GM19455 (cell line): ENCODE measurements around the gene DUS2.
"Not testable (repeated sequence)": the region's sequence is repeated elsewhere in the genome, so short reads cannot be mapped to it uniquely, and the experiment has no call there.

Experiments used
- ATAC-seq: cut with Tn5 transposase; IDR thresholded peaks from one replicate; pipeline ENCODE4 v1.9.1; 2021; ENCODE audit not compliant: unreplicated experiment

DUS2 gene

GRCh38 chr16:68089067-68089466 lies 66.0 kb downstream of the DUS2 start:
- ATAC-seq = no peak

GRCh38 chr16:68090130-68090529 lies 67.0 kb downstream of the DUS2 start:
- no peak for ATAC-seq

GRCh38 chr16:68090533-68090932 lies 67.4 kb downstream of the DUS2 start:
- ATAC-seq = no peak

- ATAC-seq = no peak
Measured at GRCh38 chr16:68091380-68092261, 68.5 kb downstream of the DUS2 start.

- ATAC-seq = not testable (repeated sequence)
Measured at GRCh38 chr16:68092275-68092674, 69.2 kb downstream of the DUS2 start.

- no peak for ATAC-seq
Measured at GRCh38 chr16:68093816-68094613, 70.9 kb downstream of the DUS2 start.

GRCh38 chr16:68094614-68094934 lies 71.5 kb downstream of the DUS2 start:
- no peak for ATAC-seq

- ATAC-seq = no peak
Measured at GRCh38 chr16:68096491-68096890, 73.4 kb downstream of the DUS2 start.

GRCh38 chr16:68097088-68097487 lies 74.0 kb downstream of the DUS2 start:
- ATAC-seq = no peak

GRCh38 chr16:68097895-68098294 lies 74.8 kb downstream of the DUS2 start:
- no peak for ATAC-seq

- no peak for ATAC-seq
Measured at GRCh38 chr16:68100488-68100887, 77.4 kb downstream of the DUS2 start.

GRCh38 chr16:68105611-68106010 lies 82.5 kb downstream of the DUS2 start:
- no peak for ATAC-seq

- not testable (repeated sequence) for ATAC-seq
Measured at GRCh38 chr16:68107230-68107928, 84.3 kb downstream of the DUS2 start.

- ATAC-seq = not testable (repeated sequence)
Measured at GRCh38 chr16:68109156-68109555, 86.1 kb downstream of the DUS2 start.

GRCh38 chr16:68110611-68111010 lies 87.5 kb downstream of the DUS2 start:
- ATAC-seq = not testable (repeated sequence)

- ATAC-seq = no peak
Measured at GRCh38 chr16:68111379-68111778, 88.3 kb downstream of the DUS2 start.

- ATAC-seq = no peak
Measured at GRCh38 chr16:68113059-68113761, 90.1 kb downstream of the DUS2 start.

- ATAC-seq = no peak
Measured at GRCh38 chr16:68113765-68114240, 90.7 kb downstream of the DUS2 start.

GRCh38 chr16:68114939-68115338 lies 91.9 kb downstream of the DUS2 start:
- not testable (repeated sequence) for ATAC-seq

- ATAC-seq = no peak
Measured at GRCh38 chr16:68115851-68116250, 92.8 kb downstream of the DUS2 start.
